ENCODE results near the gene FKBP2. TPM values are rescaled to one million over a fixed set of nuclear protein-coding genes. Genes with fewer than 3 reads are reported as not detected.
A peak's percentile ranks its signal among the peaks of the same experiment; 100 is the strongest.

The FKBP2 gene
- polyA plus RNA-seq, 4 donors, result 80.6 to 268 (median 213) TPM

- 94 to 95% (median 95%) methylated on average over 19 to 24 of the region's 24 CpGs for WGBS, 3 donors
- H3K27me3 ChIP-seq (ENCODE audit: control insufficient read depth in 3 of 3, insufficient read depth in 3 of 3, low read length in 3 of 3), result no peaks in the 10 kb centered on the region
- no peak overlapping the region for H3K27ac ChIP-seq (ENCODE audit: low read depth in 1 of 3, low read length in 2 of 3)
- DNase-seq (no peak), FAIRE-seq (no peak)
- no peaks in the 10 kb centered on the region for H3K9me3 ChIP-seq (ENCODE audit: control insufficient read depth in 2 of 2, insufficient read depth in 1 of 2, low read depth in 1 of 2, low read length in 1 of 2)
- H3K36me3 ChIP-seq (ENCODE audit: control insufficient read depth in 3 of 3, insufficient read depth in 2 of 3, low read depth in 1 of 3, low read length in 3 of 3), result peaks cover 2 to 74% (median 4%) of the 10 kb centered on the region in 3 donors
- H3K4me1 ChIP-seq (ENCODE audit: control insufficient read depth in 3 of 3, insufficient read depth in 2 of 3, low read depth in 1 of 3, low read length in 2 of 3), result peaks cover 0 to 27% (median 0%) of the 10 kb centered on the region in 3 donors
- H3K4me3 ChIP-seq (ENCODE audit: low read depth in 1 of 3, low read length in 3 of 3), result no peak overlapping the region
These were observed 30.4 kb upstream of the FKBP2 start for GRCh38 chr11:64210301-64211020.

GRCh38 chr11:64211181-64211872 is 29.6 kb upstream of the FKBP2 start:
- Histone ChIP-seq H3K4me1 (ENCODE audit: control insufficient read depth in 3 of 3, insufficient read depth in 2 of 3, low read depth in 1 of 3, low read length in 2 of 3) (peaks cover 0 to 18% (median 0%) of the 10 kb centered on the region in 3 donors), H3K27ac (ENCODE audit: low read depth in 1 of 3, low read length in 2 of 3) (no peak overlapping the region), H3K36me3 (ENCODE audit: control insufficient read depth in 3 of 3, insufficient read depth in 2 of 3, low read depth in 1 of 3, low read length in 3 of 3) (peaks cover 2 to 69% (median 4%) of the 10 kb centered on the region in 3 donors), H3K27me3 (ENCODE audit: control insufficient read depth in 3 of 3, insufficient read depth in 3 of 3, low read length in 3 of 3) (no peaks in the 10 kb centered on the region), H3K4me3 (ENCODE audit: low read depth in 1 of 3, low read length in 3 of 3) (no peak overlapping the region), H3K9me3 (ENCODE audit: control insufficient read depth in 2 of 2, insufficient read depth in 1 of 2, low read depth in 1 of 2, low read length in 1 of 2) (no peaks in the 10 kb centered on the region)
- DNase-seq (no peak), FAIRE-seq (no peak)
- WGBS, 3 donors, result 83 to 86% (median 85%) methylated on average over 23 to 30 of the region's 30 CpGs

- no peaks in the 10 kb centered on the region for H3K4me1 ChIP-seq (ENCODE audit: control insufficient read depth in 3 of 3, insufficient read depth in 2 of 3, low read depth in 1 of 3, low read length in 2 of 3)
- H3K27ac ChIP-seq (ENCODE audit: low read depth in 1 of 3, low read length in 2 of 3), result no peak overlapping the region
- 85 to 89% (median 86%) methylated on average over 6 of the region's 6 CpGs for WGBS, 3 donors
- no peaks in the 10 kb centered on the region for H3K9me3 ChIP-seq (ENCODE audit: control insufficient read depth in 2 of 2, insufficient read depth in 1 of 2, low read depth in 1 of 2, low read length in 1 of 2)
- DNase-seq, result no peak
- H3K4me3 ChIP-seq (ENCODE audit: low read depth in 1 of 3, low read length in 3 of 3), result no peak overlapping the region
- H3K36me3 ChIP-seq (ENCODE audit: control insufficient read depth in 3 of 3, insufficient read depth in 2 of 3, low read depth in 1 of 3, low read length in 3 of 3), result peaks cover 5 to 54% (median 6%) of the 10 kb centered on the region in 3 donors
- no peaks in the 10 kb centered on the region for H3K27me3 ChIP-seq (ENCODE audit: control insufficient read depth in 3 of 3, insufficient read depth in 3 of 3, low read length in 3 of 3)
- no peak for FAIRE-seq
These were observed 24.0 kb upstream of the FKBP2 start for GRCh38 chr11:64216879-64217278.

GRCh38 chr11:64218628-64219353 is 22.1 kb upstream of the FKBP2 start:
- DNase-seq, result peak in 1 of 2 donors; percentile 61
- no peaks in the 10 kb centered on the region for H3K9me3 ChIP-seq (ENCODE audit: control insufficient read depth in 2 of 2, insufficient read depth in 1 of 2, low read depth in 1 of 2, low read length in 1 of 2)
- FAIRE-seq, result no peak
- peaks cover 5 to 60% (median 6%) of the 10 kb centered on the region in 3 donors for H3K36me3 ChIP-seq (ENCODE audit: control insufficient read depth in 3 of 3, insufficient read depth in 2 of 3, low read depth in 1 of 3, low read length in 3 of 3)
- H3K27ac ChIP-seq (ENCODE audit: low read depth in 1 of 3, low read length in 2 of 3), result no peak overlapping the region
- 29 to 67% (median 39%) methylated on average over 11 of the region's 11 CpGs for WGBS, 3 donors
- no peak overlapping the region for H3K4me3 ChIP-seq (ENCODE audit: low read depth in 1 of 3, low read length in 3 of 3)
- no peaks in the 10 kb centered on the region for H3K27me3 ChIP-seq (ENCODE audit: control insufficient read depth in 3 of 3, insufficient read depth in 3 of 3, low read length in 3 of 3)
- no peaks in the 10 kb centered on the region for H3K4me1 ChIP-seq (ENCODE audit: control insufficient read depth in 3 of 3, insufficient read depth in 2 of 3, low read depth in 1 of 3, low read length in 2 of 3)

GRCh38 chr11:64219354-64219684 is 21.6 kb upstream of the FKBP2 start:
- WGBS, 3 donors, result 84 to 90% (median 86%) methylated on average over 7 of the region's 7 CpGs
- H3K9me3 ChIP-seq (ENCODE audit: control insufficient read depth in 2 of 2, insufficient read depth in 1 of 2, low read depth in 1 of 2, low read length in 1 of 2), result no peaks in the 10 kb centered on the region
- FAIRE-seq (no peak), DNase-seq (no peak)
- H3K36me3 ChIP-seq (ENCODE audit: control insufficient read depth in 3 of 3, insufficient read depth in 2 of 3, low read depth in 1 of 3, low read length in 3 of 3), result peaks cover 5 to 65% (median 6%) of the 10 kb centered on the region in 3 donors
- no peaks in the 10 kb centered on the region for H3K27me3 ChIP-seq (ENCODE audit: control insufficient read depth in 3 of 3, insufficient read depth in 3 of 3, low read length in 3 of 3)
- no peak overlapping the region for H3K4me3 ChIP-seq (ENCODE audit: low read depth in 1 of 3, low read length in 3 of 3)
- no peaks in the 10 kb centered on the region for H3K4me1 ChIP-seq (ENCODE audit: control insufficient read depth in 3 of 3, insufficient read depth in 2 of 3, low read depth in 1 of 3, low read length in 2 of 3)
- H3K27ac ChIP-seq (ENCODE audit: low read depth in 1 of 3, low read length in 2 of 3), result no peak overlapping the region

GRCh38 chr11:64219755-64220154 is 21.1 kb upstream of the FKBP2 start:
- DNase-seq (no peak), FAIRE-seq (no peak)
- H3K27ac ChIP-seq (ENCODE audit: low read depth in 1 of 3, low read length in 2 of 3), result no peak overlapping the region
- 88 to 95% (median 88%) methylated on average over 8 to 10 of the region's 10 CpGs for WGBS, 3 donors
- peaks cover 5 to 69% (median 6%) of the 10 kb centered on the region in 3 donors for H3K36me3 ChIP-seq (ENCODE audit: control insufficient read depth in 3 of 3, insufficient read depth in 2 of 3, low read depth in 1 of 3, low read length in 3 of 3)
- no peaks in the 10 kb centered on the region for H3K4me1 ChIP-seq (ENCODE audit: control insufficient read depth in 3 of 3, insufficient read depth in 2 of 3, low read depth in 1 of 3, low read length in 2 of 3)
- no peaks in the 10 kb centered on the region for H3K9me3 ChIP-seq (ENCODE audit: control insufficient read depth in 2 of 2, insufficient read depth in 1 of 2, low read depth in 1 of 2, low read length in 1 of 2)
- no peaks in the 10 kb centered on the region for H3K27me3 ChIP-seq (ENCODE audit: control insufficient read depth in 3 of 3, insufficient read depth in 3 of 3, low read length in 3 of 3)
- no peak overlapping the region for H3K4me3 ChIP-seq (ENCODE audit: low read depth in 1 of 3, low read length in 3 of 3)

GRCh38 chr11:64220271-64220670 is 20.6 kb upstream of the FKBP2 start:
- H3K36me3 ChIP-seq (ENCODE audit: control insufficient read depth in 3 of 3, insufficient read depth in 2 of 3, low read depth in 1 of 3, low read length in 3 of 3), result peaks cover 4 to 67% (median 6%) of the 10 kb centered on the region in 3 donors
- no peak for DNase-seq

GRCh38 chr11:64220798-64221197 is 20.1 kb upstream of the FKBP2 start:
- Histone ChIP-seq H3K36me3 (ENCODE audit: control insufficient read depth in 3 of 3, insufficient read depth in 2 of 3, low read depth in 1 of 3, low read length in 3 of 3) (peaks cover 4 to 63% (median 6%) of the 10 kb centered on the region in 3 donors), H3K27me3 (ENCODE audit: control insufficient read depth in 3 of 3, insufficient read depth in 3 of 3, low read length in 3 of 3) (no peaks in the 10 kb centered on the region), H3K4me1 (ENCODE audit: control insufficient read depth in 3 of 3, insufficient read depth in 2 of 3, low read depth in 1 of 3, low read length in 2 of 3) (peaks cover 0 to 6% (median 1%) of the 10 kb centered on the region in 3 donors), H3K27ac (ENCODE audit: low read depth in 1 of 3, low read length in 2 of 3) (no peak overlapping the region), H3K4me3 (ENCODE audit: low read depth in 1 of 3, low read length in 3 of 3) (no peak overlapping the region), H3K9me3 (ENCODE audit: control insufficient read depth in 2 of 2, insufficient read depth in 1 of 2, low read depth in 1 of 2, low read length in 1 of 2) (no peaks in the 10 kb centered on the region)
- DNase-seq (no peak), FAIRE-seq (no peak)
- WGBS, 3 donors, result 91 to 92% (median 91%) methylated on average over 12 to 14 of the region's 14 CpGs

More at GRCh38 chr11:64220271-64220670, 20.6 kb upstream of the FKBP2 start:
- no peak for FAIRE-seq
- Histone ChIP-seq H3K9me3 (ENCODE audit: control insufficient read depth in 2 of 2, insufficient read depth in 1 of 2, low read depth in 1 of 2, low read length in 1 of 2) (no peaks in the 10 kb centered on the region), H3K27ac (ENCODE audit: low read depth in 1 of 3, low read length in 2 of 3) (no peak overlapping the region), H3K27me3 (ENCODE audit: control insufficient read depth in 3 of 3, insufficient read depth in 3 of 3, low read length in 3 of 3) (no peaks in the 10 kb centered on the region), H3K4me1 (ENCODE audit: control insufficient read depth in 3 of 3, insufficient read depth in 2 of 3, low read depth in 1 of 3, low read length in 2 of 3) (peaks cover 0 to 3% (median 1%) of the 10 kb centered on the region in 3 donors), H3K4me3 (ENCODE audit: low read depth in 1 of 3, low read length in 3 of 3) (no peak overlapping the region)
- WGBS, 3 donors, result 88 to 91% (median 91%) methylated on average over 11 to 17 of the region's 17 CpGs
